Right kidney (tissue), 1 donor: ENCODE measurements around the gene ZNF18.
"Not testable (repeated sequence)": the region's sequence is repeated elsewhere in the genome, so short reads cannot be mapped to it uniquely, and the experiment has no call there.

Experiments
- DNase-seq: peaks from one replicate; pipeline ENCODE4 v3.0.0-alpha.2; 2016

Gene ZNF18

GRCh38 chr17:11986179-11986941, 10.9 kb downstream of the ZNF18 start:
- DNase-seq: no peak

- DNase-seq: no peak
Measured at GRCh38 chr17:11981862-11982261, 15.4 kb downstream of the ZNF18 start.

- DNase-seq: no peak
Measured at GRCh38 chr17:11980813-11981212, 16.5 kb downstream of the ZNF18 start.

GRCh38 chr17:11979795-11980194, 17.5 kb downstream of the ZNF18 start:
- DNase-seq: no peak

GRCh38 chr17:11972741-11973140, 24.5 kb downstream of the ZNF18 start:
- DNase-seq: not testable (repeated sequence)

GRCh38 chr17:11969565-11969964, 27.7 kb downstream of the ZNF18 start:
- no peak for DNase-seq

- no peak for DNase-seq
Measured at GRCh38 chr17:11954936-11955335, 42.3 kb downstream of the ZNF18 start.

- DNase-seq: no peak
Measured at GRCh38 chr17:11953924-11954323, 43.4 kb downstream of the ZNF18 start.

- DNase-seq: no peak
Measured at GRCh38 chr17:11952610-11953009, 44.7 kb downstream of the ZNF18 start.

- no peak for DNase-seq
Measured at GRCh38 chr17:11950771-11951519, 46.3 kb downstream of the ZNF18 start.

GRCh38 chr17:11949571-11949970, 47.7 kb downstream of the ZNF18 start:
- DNase-seq: not testable (repeated sequence)

GRCh38 chr17:11948789-11949188, 48.5 kb downstream of the ZNF18 start:
- no peak for DNase-seq

- DNase-seq: no peak
Measured at GRCh38 chr17:11944587-11944986, 52.7 kb downstream of the ZNF18 start.

- no peak for DNase-seq
Measured at GRCh38 chr17:11943759-11944347, 53.4 kb downstream of the ZNF18 start.

- not testable (repeated sequence) for DNase-seq
Measured at GRCh38 chr17:11943086-11943485, 54.2 kb downstream of the ZNF18 start.

- no peak for DNase-seq
Measured at GRCh38 chr17:11940904-11941303, 56.4 kb downstream of the ZNF18 start.

- DNase-seq: no peak
Measured at GRCh38 chr17:11935734-11936406, 61.4 kb downstream of the ZNF18 start.

- no peak for DNase-seq
Measured at GRCh38 chr17:11932337-11932898, 64.9 kb downstream of the ZNF18 start.

- no peak for DNase-seq
Measured at GRCh38 chr17:11928436-11928835, 68.8 kb downstream of the ZNF18 start.
